Measurements from ENCODE around the gene OLFM1.

Gene OLFM1

GRCh38 chr9:135048758-135049444, 38.6 kb upstream of the OLFM1 start:
- no peaks in the 10 kb centered on the region for H3K27me3 ChIP-seq (ENCODE audit: insufficient read depth, poor library complexity, severe bottlenecking)
- TF ChIP-seq GABPA (IDR thresholded peaks at IDR 0.05; ENCODE audit: low read depth) = no peak
- TF ChIP-seq POLR2AphosphoS5 (IDR thresholded peaks at IDR 0.05; ENCODE audit: low read depth) = no peak
- no peak for TF ChIP-seq REST (IDR thresholded peaks at IDR 0.05; ENCODE audit: insufficient replicate concordance, low read depth)
- TF ChIP-seq SPI1 (IDR thresholded peaks at IDR 0.05; ENCODE audit: borderline replicate concordance, low read depth) = no peak
- no peak for TF ChIP-seq CTCF (IDR thresholded peaks at IDR 0.05; ENCODE audit: insufficient read depth, low read length)
- DNase-seq (ENCODE audit: low read depth in 1 of 2, low spot score in 1 of 2) = no peak

GRCh38 chr9:135049460-135049859, 38.0 kb upstream of the OLFM1 start:
- no peak for TF ChIP-seq POLR2AphosphoS5 (IDR thresholded peaks at IDR 0.05; ENCODE audit: low read depth)
- TF ChIP-seq GABPA (IDR thresholded peaks at IDR 0.05; ENCODE audit: low read depth) = no peak
- no peak for TF ChIP-seq REST (IDR thresholded peaks at IDR 0.05; ENCODE audit: insufficient replicate concordance, low read depth)
- no peak for TF ChIP-seq SPI1 (IDR thresholded peaks at IDR 0.05; ENCODE audit: borderline replicate concordance, low read depth)
- no peak for TF ChIP-seq CTCF (IDR thresholded peaks at IDR 0.05; ENCODE audit: insufficient read depth, low read length)
- H3K27me3 ChIP-seq (ENCODE audit: insufficient read depth, poor library complexity, severe bottlenecking) = no peaks in the 10 kb centered on the region
- H3K27ac ChIP-seq (replicated peaks) = no peak overlapping the region
- DNase-seq (ENCODE audit: low read depth in 1 of 2, low spot score in 1 of 2) = no peak
- no peak overlapping the region for H3K4me3 ChIP-seq (replicated peaks; ENCODE audit: insufficient read depth, low read length)

More at GRCh38 chr9:135048758-135049444, 38.6 kb upstream of the OLFM1 start:
- Histone ChIP-seq H3K4me3 (replicated peaks; ENCODE audit: insufficient read depth, low read length) (no peak overlapping the region), H3K27ac (replicated peaks) (no peak overlapping the region)

- Histone ChIP-seq H3K27me3 (ENCODE audit: insufficient read depth, poor library complexity, severe bottlenecking) (no peaks in the 10 kb centered on the region), H3K4me3 (replicated peaks; ENCODE audit: insufficient read depth, low read length) (no peak overlapping the region), H3K27ac (replicated peaks) (no peak overlapping the region)
Observed at GRCh38 chr9:135050072-135050990, 37.1 kb upstream of the OLFM1 start.

More at GRCh38 chr9:135050072-135050990, 37.1 kb upstream of the OLFM1 start:
- TF ChIP-seq REST (IDR thresholded peaks at IDR 0.05; ENCODE audit: insufficient replicate concordance, low read depth) (no peak), GABPA (IDR thresholded peaks at IDR 0.05; ENCODE audit: low read depth) (no peak), POLR2AphosphoS5 (IDR thresholded peaks at IDR 0.05; ENCODE audit: low read depth) (no peak), SPI1 (IDR thresholded peaks at IDR 0.05; ENCODE audit: borderline replicate concordance, low read depth) (no peak), CTCF (IDR thresholded peaks at IDR 0.05; ENCODE audit: insufficient read depth, low read length) (no peak)
- DNase-seq (ENCODE audit: low read depth in 1 of 2, low spot score in 1 of 2) = no peak

Data from HL-60 (cell line).